Gastrocnemius medialis (tissue), 4 donors: ENCODE results near the gene SV2B. TPM values are rescaled to one million over a fixed set of nuclear protein-coding genes. Genes with fewer than 3 reads are reported as not detected.
"Not testable (repeated sequence)": the region's sequence is repeated elsewhere in the genome, so short reads cannot be mapped to it uniquely, and the experiment has no call there.

Source experiments
- ATAC-seq, 2 donors: fragments of 150-250 bp; one replicate each; pipeline ENCODE4 v1.9.1; 2016
- DNase-seq, 2 donors: peaks; one replicate each; pipeline ENCODE4 v3.0.0-alpha.2; 2019
- H3K27ac ChIP-seq, 4 donors: fragments of 200-600 bp; sonication (generic); 1 replicate in 1 of 4; 2 replicates in 3 of 4; pipeline ENCODE4 v1.5.1; 2016 to 2018; ENCODE audit warnings: mild to moderate bottlenecking in 2 of 4, moderate library complexity in 1 of 4
- H3K27me3 ChIP-seq, 3 donors: fragments of 200-600 bp; sonication (generic) in 2 of 3; 1 replicate in 1 of 3; 2 replicates in 2 of 3; pipeline versions ENCODE4 v1.5.1 to v1.6.0; 2016 to 2019; ENCODE audit warnings: mild to moderate bottlenecking in 1 of 3, moderate library complexity in 1 of 3
- H3K36me3 ChIP-seq, 2 donors: fragments of 200-600 bp; sonication (generic) in 1 of 2; one replicate each; pipeline ENCODE4 v1.5.1; 2017 to 2018
- H3K4me1 ChIP-seq, 2 donors: fragments of 200-600 bp; sonication (generic) in 1 of 2; one replicate each; pipeline ENCODE4 v1.5.1; 2016 to 2017; ENCODE audit warnings: mild to moderate bottlenecking in 2 of 2
- H3K4me3 ChIP-seq, 4 donors: fragments of 200-600 bp; sonication (generic) in 3 of 4; 1 replicate in 1 of 4; 2 replicates in 3 of 4; pipeline ENCODE4 v1.5.1; 2016 to 2019; ENCODE audit warnings: mild to moderate bottlenecking in 2 of 4
- H3K9me3 ChIP-seq, 3 donors: fragments of 200-600 bp; sonication (generic) in 2 of 3; 1 replicate in 1 of 3; 2 replicates in 2 of 3; pipeline ENCODE4 v1.5.1; 2016 to 2019
- CTCF ChIP-seq, 5 experiments: fragments of 450-650 bp in 3 of 5; fragments of 200-600 bp in 2 of 5; sonication (generic) in 2 of 5; IDR thresholded peaks in 4 of 5; conservative IDR thresholded peaks in 1 of 5; 1 replicate in 4 of 5; 2 replicates in 1 of 5; pipeline ENCODE4 v1.5.1; 2016 to 2019; ENCODE audit warnings: antibody characterized with exemption in 5 of 5, mild to moderate bottlenecking in 3 of 5, moderate library complexity in 3 of 5
- POLR2A ChIP-seq, 2 donors: fragments of 450-650 bp; IDR thresholded peaks; one replicate each; pipeline ENCODE4 v1.6.1; 2017; ENCODE audit warnings: antibody characterized with exemption in 2 of 2, mild to moderate bottlenecking in 2 of 2, moderate library complexity in 2 of 2
- in situ Hi-C, 4 donors: fragments of 200-750 bp; cut with MboI; loops; one replicate each; pipeline versions ENCODE4 v1.15.0 to v1.8.0; 2017; ENCODE audit warnings: low sequenced_read_pairs in 4 of 4
- intact Hi-C: fragments of 100-400 bp; cut with DNase I; formaldehyde crosslinking; loops from one replicate; pipeline ENCODE4 v1.15.1; 2023; ENCODE audit warnings: low total_unique reads
- total RNA-seq, 4 donors: library from RNA; depleted of rRNA; stranded (reverse); fragments of >200 nt; gene quantifications; one replicate each; pipeline versions ENCODE4 v1.1.0 to v1.2.3, GENCODE V29; 2016

The SV2B gene
- total RNA-seq, 4 donors from 2014 or later = 0.36 to 0.89 (median 0.67) TPM

GRCh38 chr15:91075739-91076138 lies 24.3 kb upstream of the SV2B start:
- in situ Hi-C loops = no loop called here
- peaks cover 0 to 7% (median 0%) of the 10 kb centered on the region in 3 donors for H3K27me3 ChIP-seq
- TF ChIP-seq POLR2A (IDR thresholded peaks at IDR 0.05) (no peak), CTCF (IDR thresholded peaks at IDR 0.05 in 4 of 5, conservative IDR thresholded peaks at IDR 0.05 in 1 of 5) (no peak)
- no peak overlapping the region for H3K4me3 ChIP-seq
- ATAC-seq (no peak), DNase-seq (no peak)
- no peaks in the 10 kb centered on the region for H3K4me1 ChIP-seq
- H3K27ac ChIP-seq = no peak overlapping the region
- intact Hi-C loops = no loop called here
- no peaks in the 10 kb centered on the region for H3K9me3 ChIP-seq
- H3K36me3 ChIP-seq = no peaks in the 10 kb centered on the region

GRCh38 chr15:91077029-91077428 lies 23.0 kb upstream of the SV2B start:
- Histone ChIP-seq H3K27me3 (no peaks in the 10 kb centered on the region), H3K9me3 (no peaks in the 10 kb centered on the region), H3K36me3 (no peaks in the 10 kb centered on the region), H3K4me3 (no peak overlapping the region), H3K4me1 (no peaks in the 10 kb centered on the region), H3K27ac (no peak overlapping the region)
- intact Hi-C loops = no loop called here
- no peak for DNase-seq
- no peak for ATAC-seq
- no peak for TF ChIP-seq CTCF (IDR thresholded peaks at IDR 0.05 in 4 of 5, conservative IDR thresholded peaks at IDR 0.05 in 1 of 5)
- TF ChIP-seq POLR2A (IDR thresholded peaks at IDR 0.05) = no peak
- in situ Hi-C loops = no loop called here

GRCh38 chr15:91093866-91094265 lies 6.2 kb upstream of the SV2B start:
- DNase-seq, H3K36me3 ChIP-seq, H3K27ac ChIP-seq, H3K4me1 ChIP-seq, H3K4me3 ChIP-seq, ATAC-seq, H3K9me3 ChIP-seq, intact Hi-C loops, in situ Hi-C loops: not testable (repeated sequence)
- H3K27me3 ChIP-seq = peaks cover 3 to 26% (median 13%) of the 10 kb centered on the region in 3 donors

- Histone ChIP-seq H3K27me3 (peaks cover 31 to 45% (median 43%) of the 10 kb centered on the region in 3 donors), H3K4me1 (peaks cover 0 to 6% of the 10 kb centered on the region in 2 donors), H3K27ac (no peak overlapping the region), H3K36me3 (no peaks in the 10 kb centered on the region), H3K9me3 (no peaks in the 10 kb centered on the region), H3K4me3 (no peak overlapping the region)
- no peak for TF ChIP-seq CTCF (IDR thresholded peaks at IDR 0.05 in 4 of 5, conservative IDR thresholded peaks at IDR 0.05 in 1 of 5)
- no peak for TF ChIP-seq POLR2A (IDR thresholded peaks at IDR 0.05)
- in situ Hi-C loops (no loop called here), intact Hi-C loops (no loop called here)
- DNase-seq (no peak), ATAC-seq (no peak)
These were observed 1.6 kb upstream of the SV2B start for GRCh38 chr15:91098451-91098850.

- Histone ChIP-seq H3K9me3 (no peaks in the 10 kb centered on the region), H3K4me1 (peaks cover 0 to 10% of the 10 kb centered on the region in 2 donors), H3K27ac (peak overlapping the region in 1 of 4 donors; percentile 26), H3K36me3 (no peaks in the 10 kb centered on the region), H3K4me3 (peak overlapping the region; percentile 38 to 79 (median 62)), H3K27me3 (peaks cover 31 to 45% (median 43%) of the 10 kb centered on the region in 3 donors)
- TF ChIP-seq POLR2A (IDR thresholded peaks at IDR 0.05) = no peak
- TF ChIP-seq CTCF (IDR thresholded peaks at IDR 0.05 in 4 of 5, conservative IDR thresholded peaks at IDR 0.05 in 1 of 5) = peak in 1 of 5 experiments; percentile 9
- intact Hi-C loops = no loop called here
- in situ Hi-C loops = no loop called here
- ATAC-seq (no peak), DNase-seq (no peak)
These were observed 452 bp upstream of the SV2B start for GRCh38 chr15:91099616-91099994.
